ENCODE results near the gene KIF9.
"Not testable (repeated sequence)": the region's sequence is repeated elsewhere in the genome, so short reads cannot be mapped to it uniquely, and the experiment has no call there.

KIF9 gene

DNA sequence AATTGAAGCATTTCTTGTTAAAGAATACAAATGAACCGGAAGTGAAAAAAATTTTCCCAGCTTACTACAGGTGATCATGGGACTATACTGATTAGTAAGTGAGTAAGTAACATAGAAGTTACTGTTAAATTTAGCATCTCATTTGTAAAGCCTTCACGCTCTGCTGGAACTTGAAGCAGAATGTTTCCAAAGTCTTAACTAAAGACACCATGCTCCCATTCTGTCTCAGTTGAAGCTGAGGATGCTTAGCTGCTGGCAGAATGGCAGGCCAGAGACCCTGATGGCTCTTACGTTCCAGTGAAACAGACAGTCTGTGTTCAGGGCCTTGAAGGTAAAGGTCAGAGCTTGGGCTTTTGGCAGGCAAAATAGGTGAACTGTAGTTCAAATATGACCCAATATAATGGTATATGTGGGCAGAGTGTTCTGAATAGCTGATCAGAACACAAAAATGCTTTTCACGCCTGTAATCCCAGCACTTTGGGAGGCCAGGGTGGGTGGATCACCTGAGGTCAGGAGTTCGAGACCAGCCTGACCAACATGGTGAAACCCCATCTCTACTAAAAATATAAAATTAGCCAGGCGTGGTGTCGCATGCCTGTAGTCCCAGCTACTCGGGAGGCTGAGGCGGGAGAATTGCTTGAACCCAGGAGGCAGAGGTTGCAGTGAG, 9.3 kb upstream of the KIF9 start:
- not testable (repeated sequence) for DNase-seq

DNA sequence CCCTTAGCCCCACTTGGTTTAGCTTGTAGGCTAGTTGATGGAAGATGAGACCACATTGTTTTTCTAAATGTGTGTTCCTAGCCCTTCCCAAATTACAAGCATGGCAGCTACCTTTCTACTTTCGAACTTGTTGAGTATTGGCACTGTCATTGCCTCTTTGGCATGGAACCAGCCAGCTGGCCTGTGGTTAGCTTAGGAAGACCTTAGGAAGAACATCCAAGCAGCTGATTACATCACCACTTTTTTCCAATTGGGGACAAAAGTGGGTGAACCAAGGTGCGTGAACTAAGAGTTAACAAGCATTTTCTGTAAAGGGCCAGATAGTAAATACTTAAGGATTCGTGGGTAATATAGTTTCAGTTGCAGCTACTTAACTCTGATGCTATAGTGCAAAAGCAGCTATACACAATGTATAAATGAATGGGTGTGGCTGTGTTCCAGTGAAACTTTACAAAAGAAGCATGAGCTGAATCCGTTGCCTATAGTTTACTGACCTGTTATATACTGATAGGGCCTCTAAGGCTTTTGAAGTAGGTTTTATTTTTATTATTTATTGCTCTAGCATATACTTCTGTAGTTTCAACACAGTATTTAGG, 8.7 kb upstream of the KIF9 start:
- no peak for DNase-seq

DNA sequence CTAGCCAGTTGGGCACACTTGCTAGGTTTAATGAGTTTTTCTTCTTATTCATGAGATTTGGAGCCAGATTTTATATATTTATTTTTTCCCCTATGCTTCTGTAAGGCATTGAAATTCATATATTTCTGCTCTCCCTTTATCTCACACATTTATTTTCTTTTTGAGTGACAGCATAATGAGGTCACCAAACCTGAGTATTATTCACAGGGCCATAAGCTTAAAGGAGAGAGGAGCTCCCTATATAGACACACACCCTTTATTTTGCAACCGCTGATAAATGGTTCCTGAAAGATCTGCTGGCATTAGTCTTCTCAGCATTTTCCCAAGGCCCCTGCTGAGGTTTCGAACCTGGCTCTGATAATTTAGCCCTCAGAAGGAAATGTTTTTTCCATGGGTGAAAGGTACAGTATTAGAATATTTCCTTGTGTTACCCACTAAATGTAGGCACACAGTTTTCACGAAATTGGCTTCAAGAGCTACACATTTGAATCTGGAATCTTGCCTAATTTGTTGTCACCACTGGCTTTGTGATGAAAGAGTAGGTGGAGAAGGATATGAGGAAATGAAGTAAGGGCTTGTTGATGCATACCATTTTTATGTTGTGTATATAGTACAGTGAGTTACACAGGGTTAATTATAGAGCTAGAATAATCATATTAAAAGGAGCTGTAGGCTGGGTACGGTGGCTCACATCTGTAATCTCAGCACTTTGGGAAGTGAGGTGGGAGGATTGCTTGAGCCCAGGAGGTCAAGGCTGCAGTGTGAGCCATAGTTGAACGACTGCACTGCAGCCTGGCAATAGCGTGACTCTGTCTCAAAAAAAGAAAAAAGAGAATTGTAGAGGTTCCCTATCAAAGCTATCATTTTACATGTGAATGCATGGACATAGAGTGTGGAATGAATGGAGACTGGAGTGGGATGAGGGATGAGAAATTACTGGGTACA, 6.6 kb upstream of the KIF9 start:
- no peak for DNase-seq

DNA sequence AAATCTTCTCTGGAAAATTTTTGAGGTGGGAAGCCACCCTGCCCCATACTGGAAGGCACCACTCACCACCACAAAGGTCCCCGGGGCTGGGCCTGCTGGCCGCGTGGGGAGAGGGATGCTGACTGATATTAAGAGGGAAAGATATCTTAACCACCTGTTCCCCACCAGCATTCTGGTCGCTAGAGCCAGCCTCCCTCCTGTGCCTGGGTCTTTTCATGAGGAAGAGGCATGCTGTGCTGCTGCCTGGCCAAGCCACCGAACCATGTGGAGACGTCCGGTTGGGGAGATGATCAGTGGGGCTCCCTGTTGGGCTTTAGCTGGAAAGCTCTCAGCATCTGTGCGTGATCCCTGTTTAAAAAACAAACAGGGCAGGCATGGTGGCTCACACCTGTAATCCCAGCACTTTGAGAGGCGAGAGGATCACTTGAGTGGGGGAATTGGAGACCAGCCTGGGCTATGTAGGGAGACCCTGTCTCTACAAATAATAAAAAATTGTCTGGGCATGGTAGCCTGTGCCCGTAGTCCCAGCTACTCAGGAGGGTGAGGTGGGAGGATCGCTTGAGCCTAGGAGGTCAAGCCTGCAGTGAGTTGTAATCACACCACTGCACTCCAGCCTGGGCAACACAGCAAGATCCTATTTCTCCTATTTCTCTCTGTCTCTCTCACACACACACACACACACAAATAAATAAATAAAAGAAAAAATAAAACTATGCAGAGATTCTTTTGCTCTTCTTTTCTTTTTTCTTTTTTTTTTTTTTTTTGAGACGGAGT, 1.2 kb upstream of the KIF9 start:
- DNase-seq: peak; percentile 11

DNA sequence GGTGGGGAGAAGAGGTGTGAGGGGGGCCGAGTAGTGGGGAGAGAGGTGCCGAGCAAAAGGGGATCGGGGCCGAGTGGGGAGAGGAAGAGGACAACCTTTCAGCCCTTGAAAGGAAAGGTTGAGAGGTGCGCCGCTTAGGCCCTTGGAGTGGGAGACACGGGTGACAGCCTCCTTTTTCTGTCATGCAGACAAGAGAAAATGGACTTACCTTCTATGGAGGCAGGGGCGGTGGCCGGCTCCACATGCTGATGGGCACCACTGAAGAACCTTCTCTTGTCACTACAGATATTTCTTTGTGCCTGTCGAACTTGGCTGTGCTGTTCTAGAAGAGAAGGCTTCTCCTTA, 566 bp upstream of the KIF9 start:
- DNase-seq: peak; percentile 18

DNA sequence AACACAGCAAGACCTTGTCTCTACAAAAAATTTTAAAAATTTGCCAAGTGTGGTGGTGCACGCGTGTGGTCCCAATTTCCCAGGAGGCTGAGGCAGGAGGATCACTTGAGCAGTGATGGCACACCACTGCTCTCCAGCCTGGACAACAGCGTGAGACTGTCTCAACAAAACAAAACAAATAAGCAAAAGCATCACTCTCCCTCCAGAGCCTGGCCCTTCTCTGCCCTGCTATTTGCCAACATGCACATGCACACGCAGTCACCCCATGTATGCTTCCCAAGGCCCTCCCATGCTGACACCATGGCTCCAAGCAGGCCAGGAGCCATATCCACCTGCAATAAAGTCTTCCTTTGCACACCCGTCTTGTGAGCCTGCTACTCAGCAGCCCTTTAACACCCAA, 2.1 kb downstream of the KIF9 start:
- no peak for DNase-seq

DNA sequence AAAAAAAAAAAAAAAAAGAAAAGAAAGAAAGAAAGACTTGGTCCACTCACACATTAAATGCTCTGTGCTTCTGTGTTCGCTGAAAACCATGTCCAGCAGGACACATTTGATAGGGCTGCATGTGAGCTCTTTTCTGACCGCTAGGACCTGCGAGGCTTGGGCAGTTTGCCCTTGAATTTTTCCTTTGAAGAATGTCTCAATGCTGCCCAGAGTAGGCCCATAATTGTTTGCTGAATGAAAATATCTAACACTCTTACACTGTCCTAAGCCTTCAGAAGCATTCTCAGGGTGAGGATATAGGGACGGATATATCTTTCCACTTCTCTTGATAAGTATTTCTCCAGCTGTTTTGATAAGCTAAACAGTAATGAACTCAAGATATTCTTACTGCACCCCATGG, 6.0 kb downstream of the KIF9 start:
- no peak for DNase-seq

DNA sequence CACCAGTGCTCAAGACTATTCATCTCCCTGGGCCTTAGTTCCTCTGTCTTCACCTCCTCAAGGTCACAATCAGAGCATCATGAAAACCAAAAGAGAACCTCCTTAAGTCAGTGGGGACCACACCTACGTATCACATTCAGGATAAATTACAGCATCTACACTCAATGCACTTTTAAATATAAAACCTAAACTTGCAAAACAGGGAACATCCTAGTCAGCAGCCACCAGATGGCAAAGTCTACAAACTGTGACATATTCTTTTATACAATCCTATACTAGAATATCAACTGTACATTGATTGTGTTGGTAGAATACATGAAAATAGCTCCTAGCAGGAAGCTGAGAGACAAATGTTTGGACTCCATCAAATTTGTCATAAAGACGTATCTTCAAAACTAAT, 7.9 kb downstream of the KIF9 start:
- DNase-seq: no peak

DNA sequence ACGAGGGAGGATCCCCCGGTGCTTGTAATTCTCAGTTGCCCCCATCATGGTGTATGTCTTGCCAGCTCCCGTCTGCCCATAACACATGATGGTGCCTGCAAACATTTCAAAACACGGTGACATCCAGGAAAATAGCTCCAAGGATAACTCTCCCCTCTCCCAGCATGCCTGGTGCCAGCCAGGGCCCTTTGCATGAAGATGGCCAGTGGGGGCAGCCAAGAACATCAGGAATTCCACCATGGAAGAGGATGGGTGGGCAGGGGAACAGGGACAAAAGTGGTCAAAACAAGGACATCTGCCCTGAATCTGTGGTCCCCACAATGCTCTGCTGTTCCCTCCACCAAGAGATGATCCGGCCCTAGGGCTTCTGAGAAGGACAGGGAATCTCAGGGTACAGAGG, 9.0 kb downstream of the KIF9 start:
- no peak for DNase-seq

DNA sequence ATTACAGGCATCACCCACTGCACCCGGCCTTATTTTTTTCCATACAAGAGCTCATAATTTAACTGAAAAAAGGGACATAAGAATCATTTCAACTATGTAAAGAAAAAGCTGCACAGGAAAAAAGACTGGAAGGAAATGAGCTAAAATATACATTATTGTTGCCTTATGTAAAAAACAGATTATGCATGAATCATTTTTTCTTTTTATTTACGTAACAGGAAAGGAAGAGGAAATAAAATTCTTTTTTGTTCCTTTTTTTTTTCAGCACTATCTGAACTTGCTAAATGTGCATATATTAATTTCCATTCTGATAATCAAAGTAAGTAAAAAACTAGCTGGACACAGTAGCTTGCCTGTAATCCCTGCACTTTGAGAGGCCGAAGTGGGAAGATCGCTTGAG, 12.1 kb downstream of the KIF9 start:
- DNase-seq: no peak

DNA sequence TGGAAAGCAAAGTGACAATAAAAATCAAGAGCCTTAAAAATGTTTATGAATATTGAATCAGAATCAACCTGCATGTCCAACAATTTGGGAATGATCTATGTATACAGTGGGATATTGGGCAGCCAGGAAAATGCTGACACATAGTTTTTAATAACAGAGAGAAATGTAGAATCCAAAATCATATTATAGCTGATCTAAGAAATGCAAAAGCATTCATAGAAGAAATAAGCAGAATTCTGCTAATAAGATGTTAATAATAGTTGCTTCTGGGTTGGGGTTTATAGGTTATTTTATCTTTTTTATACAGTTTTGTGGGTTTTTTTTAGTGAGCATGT, 15.1 kb downstream of the KIF9 start:
- DNase-seq: no peak

DNA sequence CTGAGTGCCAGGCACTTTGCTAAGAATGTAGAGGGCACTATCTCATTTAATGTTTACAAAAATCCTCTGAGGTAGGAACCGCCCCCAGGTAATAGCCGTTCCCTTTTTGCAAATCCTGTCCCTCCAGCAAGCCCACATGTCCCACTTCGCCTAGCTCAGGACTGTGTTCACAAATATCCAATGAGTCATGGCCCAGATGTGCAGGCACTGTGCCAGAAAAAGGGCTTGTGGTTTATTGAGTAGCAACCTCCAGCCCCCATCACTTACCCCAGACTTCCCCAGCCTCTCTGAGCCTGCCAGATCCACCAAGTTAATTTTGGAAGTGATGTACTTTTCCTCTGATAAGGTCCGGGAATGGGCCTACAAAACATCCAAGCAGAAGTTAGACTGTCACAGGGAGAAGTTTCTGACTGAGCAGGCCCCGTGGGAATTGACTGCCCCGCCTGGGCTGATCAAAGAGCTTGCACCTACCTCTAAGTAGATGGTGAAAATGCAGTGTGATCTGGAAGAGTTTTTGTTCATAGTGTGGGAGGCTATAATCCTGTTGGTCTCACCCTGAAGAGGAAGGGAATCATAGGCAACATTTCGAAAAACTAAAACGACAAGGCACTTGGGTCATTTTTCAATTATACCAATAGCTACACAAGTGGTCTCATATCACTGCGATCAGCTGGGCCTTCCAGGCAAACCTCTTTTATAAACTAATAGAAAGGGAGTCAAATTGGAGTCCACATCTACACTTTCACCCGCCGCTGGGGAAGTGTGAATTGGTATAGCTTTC, 15.7 kb downstream of the KIF9 start:
- DNase-seq: peak; percentile 30

DNA sequence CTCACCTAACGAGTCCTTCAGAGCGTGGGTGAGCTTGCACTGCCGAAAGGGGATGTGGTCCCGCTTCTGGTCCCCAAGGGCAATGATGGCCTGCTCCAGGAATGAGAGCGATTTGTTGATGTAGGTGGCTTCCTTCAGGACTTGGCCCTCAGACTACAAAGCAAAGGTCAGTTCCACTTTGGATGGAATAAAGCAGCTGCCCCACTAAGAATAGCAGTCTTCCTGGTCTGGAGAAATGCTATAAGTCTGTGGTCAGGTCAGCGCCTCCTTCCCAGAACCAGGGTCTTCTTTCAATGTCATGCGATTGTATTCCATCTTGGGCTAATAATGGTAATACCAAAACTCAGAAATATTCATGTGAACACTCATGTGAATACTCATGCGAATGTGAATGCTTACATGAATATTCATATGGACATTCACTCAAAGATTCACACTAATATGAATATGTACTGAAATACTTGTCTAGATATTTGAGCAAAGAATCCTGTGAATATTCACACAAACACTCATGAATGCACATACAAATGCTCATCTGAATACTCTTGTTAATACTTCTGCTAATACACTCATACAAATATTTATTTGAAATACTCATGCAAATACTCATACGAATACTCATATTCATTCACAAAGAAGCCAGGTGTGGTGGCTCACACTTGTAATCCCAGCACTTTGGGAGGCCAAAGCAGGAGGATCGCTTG, 16.7 kb downstream of the KIF9 start:
- no peak for DNase-seq

DNA sequence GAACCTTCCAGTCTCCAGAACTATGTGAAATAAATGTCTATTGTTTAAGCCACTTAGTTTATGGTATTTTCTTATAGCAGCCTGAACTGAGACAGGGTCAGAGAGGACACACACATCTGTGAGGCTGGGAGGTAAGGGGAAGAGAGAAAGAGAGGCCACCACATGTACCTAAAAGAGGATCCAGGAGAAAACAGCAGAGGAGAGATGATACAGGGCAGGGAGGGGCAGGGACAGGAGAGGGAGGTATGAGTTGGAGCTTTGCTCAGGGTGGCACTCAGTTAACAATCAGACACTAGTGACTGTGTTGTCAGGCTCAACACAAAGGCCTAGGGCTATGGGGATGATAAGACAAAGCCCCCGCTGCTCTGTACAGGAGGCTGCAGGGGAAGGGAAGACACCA, 17.6 kb downstream of the KIF9 start:
- no peak for DNase-seq

DNA sequence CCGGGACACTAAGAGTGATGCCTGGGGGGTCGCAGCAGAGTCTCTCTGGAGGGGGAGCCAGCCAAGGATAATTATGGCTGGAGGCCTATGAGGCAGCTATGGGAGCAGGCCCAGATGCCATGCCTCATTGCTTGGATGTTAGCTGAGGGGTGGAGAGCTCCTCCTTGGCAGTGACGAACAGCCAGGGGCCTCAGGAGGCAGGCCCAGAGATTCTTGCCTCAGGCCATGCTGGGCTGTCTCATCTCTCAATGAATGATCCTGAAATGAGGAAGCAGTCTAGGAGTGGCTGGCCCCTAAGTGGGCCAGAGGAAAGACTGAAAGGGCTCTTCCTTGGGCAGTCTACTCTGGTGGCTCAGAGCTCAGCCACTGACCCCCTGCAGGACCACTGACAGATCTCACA, 21.3 kb downstream of the KIF9 start:
- DNase-seq: no peak

DNA sequence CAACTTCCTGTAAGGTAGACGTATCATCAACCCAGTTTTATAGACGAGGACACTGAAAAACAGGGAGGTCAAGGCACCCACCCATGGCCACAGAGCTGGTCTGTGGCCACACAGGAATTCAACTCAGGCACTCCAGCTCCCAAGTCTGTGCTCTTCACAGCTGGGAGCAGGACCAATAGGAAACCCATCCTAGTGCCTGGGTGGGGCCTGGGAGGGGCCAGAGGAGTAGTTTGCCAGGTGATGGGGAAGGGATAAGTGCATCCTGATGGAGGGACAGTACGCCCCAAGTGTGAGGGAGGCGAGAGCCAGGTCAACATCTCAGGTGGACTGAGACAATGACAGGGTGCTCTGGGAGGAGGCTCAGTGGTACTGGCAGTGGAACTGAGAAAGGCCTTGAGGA, 22.0 kb downstream of the KIF9 start:
- no peak for DNase-seq

DNA sequence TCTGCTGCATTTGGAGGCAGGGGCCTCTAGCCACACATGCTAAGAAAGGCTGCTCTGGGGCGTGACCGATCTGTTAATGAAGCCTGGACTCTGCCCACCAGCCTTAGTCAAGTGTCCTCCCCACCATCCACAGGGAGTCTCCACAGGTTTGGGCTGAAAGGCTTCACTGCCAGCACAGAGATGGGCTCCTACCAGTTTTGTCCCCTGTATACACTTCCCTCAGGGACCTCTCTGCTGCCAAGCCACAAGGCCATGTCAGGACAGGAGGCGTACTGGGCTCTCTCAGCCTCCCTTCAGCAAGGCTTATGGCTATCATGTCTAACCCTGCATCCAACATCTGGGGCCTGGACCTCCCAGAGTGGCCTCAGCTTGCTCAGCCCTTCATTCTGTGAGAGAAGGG, 23.5 kb downstream of the KIF9 start:
- DNase-seq: no peak

DNA sequence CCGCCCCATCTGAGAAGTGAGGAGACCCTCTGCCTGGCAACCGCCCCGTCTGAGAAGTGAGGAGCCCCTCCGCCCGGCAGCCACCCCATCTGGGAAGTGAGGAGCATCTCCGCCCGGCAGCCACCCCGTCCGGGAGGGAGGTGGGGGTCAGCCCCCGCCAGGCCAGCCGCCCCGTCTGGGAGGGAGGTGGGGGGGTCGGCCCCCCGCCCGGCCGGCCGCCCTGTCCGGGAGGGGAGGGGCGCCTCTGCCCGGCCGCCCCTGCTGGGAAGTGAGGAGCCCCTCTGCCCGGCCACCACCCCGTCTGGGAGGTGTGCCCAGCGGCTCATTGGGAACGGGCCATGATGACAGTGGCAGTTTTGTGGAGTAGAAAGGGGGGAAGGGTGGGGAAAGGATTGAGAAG, 26.3 kb downstream of the KIF9 start:
- DNase-seq: not testable (repeated sequence)

DNA sequence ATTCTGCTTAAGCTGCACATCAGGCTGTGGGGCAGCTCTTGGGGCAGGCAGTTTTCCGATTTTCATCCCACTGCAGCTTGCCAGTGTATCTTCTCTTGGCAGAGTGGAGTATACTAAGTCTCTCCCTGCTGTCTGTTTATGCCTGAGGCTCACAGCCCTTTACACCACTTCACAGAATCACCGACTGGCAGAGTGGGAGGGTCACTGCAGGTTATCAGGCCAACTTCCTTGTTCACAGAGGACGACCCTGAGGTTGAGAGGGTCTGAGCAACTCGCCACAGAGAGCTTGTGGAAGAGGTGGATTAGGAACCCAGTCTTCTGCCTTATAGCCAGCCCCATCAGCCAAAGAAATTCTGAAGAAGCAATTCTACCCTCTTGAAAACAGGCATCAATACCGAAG, 30.9 kb downstream of the KIF9 start:
- DNase-seq: no peak

DNA sequence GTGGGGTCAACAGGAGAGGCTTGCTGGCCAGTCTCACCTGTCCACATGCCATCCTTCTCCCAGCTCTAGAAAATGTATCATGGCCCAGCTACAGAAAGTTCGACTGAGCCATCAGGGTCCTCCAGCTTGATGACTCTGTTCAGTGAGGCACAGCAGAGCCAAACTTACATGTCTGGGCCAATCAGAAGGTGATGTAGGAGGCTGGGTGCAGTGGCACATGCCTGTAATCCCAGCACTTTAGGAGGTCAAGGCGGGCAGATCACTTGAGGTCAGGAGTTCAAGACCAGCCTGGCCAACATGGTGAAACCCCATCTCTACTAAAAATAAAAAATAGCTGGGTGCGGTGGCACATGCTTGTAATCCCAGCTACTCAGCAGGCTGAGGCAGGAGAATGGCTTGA, 31.5 kb downstream of the KIF9 start:
- not testable (repeated sequence) for DNase-seq

DNA sequence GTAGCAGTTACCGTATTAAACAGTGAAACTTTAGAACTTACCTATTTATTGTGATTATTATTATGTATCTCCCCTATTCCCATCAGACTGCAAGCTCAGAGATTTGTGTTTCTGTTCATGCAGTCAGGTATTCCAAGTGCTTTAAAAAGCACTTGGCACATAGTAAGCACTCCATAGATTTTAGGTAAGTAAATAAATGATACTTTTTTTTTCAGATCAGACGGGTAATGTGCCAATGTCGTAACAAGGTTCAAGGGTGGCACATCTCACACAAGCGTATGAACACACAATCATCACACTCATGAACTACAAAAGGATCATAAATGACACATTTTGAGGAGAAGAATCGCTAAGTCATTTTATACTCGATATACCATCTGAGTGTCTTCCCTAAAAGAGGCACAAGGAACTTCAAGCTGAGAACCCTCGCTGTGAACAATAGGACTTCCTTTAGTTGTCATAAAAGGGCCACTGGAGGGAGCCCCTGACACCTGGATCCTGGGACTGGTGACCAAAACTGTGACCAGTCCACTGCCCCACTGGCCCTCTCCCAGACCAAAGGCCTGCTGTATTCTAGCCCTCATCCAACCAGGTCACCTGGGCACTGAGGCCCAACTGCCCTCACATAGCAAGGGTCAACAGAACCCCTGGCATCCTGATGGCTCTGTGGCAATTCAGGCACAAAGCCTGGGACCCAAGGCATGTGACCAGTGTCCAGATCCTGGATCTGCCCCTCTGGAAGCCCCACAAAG, 32.1 kb downstream of the KIF9 start:
- DNase-seq: no peak

All from stimulated activated CD4-positive, alpha-beta T cell treated with anti-CD3 and anti-CD28 coated beads, Interleukin-12 subunit alpha, Interleukin-12 subunit beta, amount 100 ng/mL, for 4 hours (primary cell).